Measurements from ENCODE around the gene SLC39A9.

GRCh38 chr14:69366761-69367160 is 31.7 kb upstream of the SLC39A9 start:
- TF ChIP-seq PAX5 (IDR thresholded peaks at IDR 0.05; ENCODE audit: insufficient read depth, low read length, severe bottlenecking) (no peak), POLR2A (IDR thresholded peaks at IDR 0.05; ENCODE audit: low read depth, low read length) (no peak), POU2F2 (IDR thresholded peaks at IDR 0.05; ENCODE audit: low read depth, low read length) (no peak)
